HepG2 (cell line): Measurements from ENCODE around the gene PPP1R7.
"Not testable (repeated sequence)": the region's sequence is repeated elsewhere in the genome, so short reads cannot be mapped to it uniquely, and the experiment has no call there.

Experiments
- BHLHE40 ChIP-seq: IDR thresholded peaks from 2 replicates; pipeline ENCODE4 v1.6.1; 2011; ENCODE audit warnings: low read length, improper control_type of control experiment
- BRCA1 ChIP-seq: sonication (generic); formaldehyde crosslinking; IDR thresholded peaks from 2 replicates; pipeline ENCODE4 v1.4.0; 2020; ENCODE audit warnings: missing genetic modification reagents
- MIER2 ChIP-seq: IDR thresholded peaks from 2 replicates; pipeline ENCODE4 v1.6.1; 2016; ENCODE audit warnings: missing biosample characterization, missing genetic modification reagents
- POLR2A ChIP-seq, 2 experiments: IDR thresholded peaks; 2 replicates each; pipeline ENCODE4 v1.6.1; 2011; ENCODE audit warnings: low read depth in 2 of 2, low read length in 2 of 2, mild to moderate bottlenecking in 1 of 2, moderate library complexity in 1 of 2; ENCODE audit not compliant: insufficient read depth in 1 of 2
- PRDM10 ChIP-seq: sonication (generic); formaldehyde crosslinking; IDR thresholded peaks from 2 replicates; pipeline ENCODE4 v1.4.0; 2020; ENCODE audit warnings: low read depth, missing genetic modification reagents
- SMAD1 ChIP-seq: sonication (generic); formaldehyde crosslinking; IDR thresholded peaks from 2 replicates; pipeline ENCODE4 v1.4.0; 2020; ENCODE audit warnings: missing genetic modification reagents, low read depth, mild to moderate bottlenecking, borderline replicate concordance
- SSRP1 ChIP-seq: IDR thresholded peaks from 2 replicates; pipeline ENCODE4 v1.6.1; 2016; ENCODE audit warnings: control low read depth
- ZBTB33 ChIP-seq: sonication (generic); formaldehyde crosslinking; IDR thresholded peaks from 2 replicates; pipeline ENCODE4 v1.4.0; 2020; ENCODE audit warnings: missing genetic modification reagents
- ZMYM2 ChIP-seq: sonication (generic); formaldehyde crosslinking; IDR thresholded peaks from 2 replicates; pipeline ENCODE4 v1.8.0; 2022; ENCODE audit warnings: mild to moderate bottlenecking, missing genetic modification reagents
- ZNF143 ChIP-seq: sonication (generic); formaldehyde crosslinking; IDR thresholded peaks from 2 replicates; pipeline ENCODE4 v1.4.0; 2020; ENCODE audit warnings: missing genetic modification reagents
- ZNF850 ChIP-seq: sonication (generic); formaldehyde crosslinking; conservative IDR thresholded peaks from 2 replicates; pipeline ENCODE4 v1.9.0; 2021; ENCODE audit warnings: mild to moderate bottlenecking, missing genetic modification reagents
- TF ChIP-seq, protein P1 (sequence below): sonication (generic); formaldehyde crosslinking; IDR thresholded peaks from 2 replicates; pipeline ENCODE4 v1.5.0; 2020; ENCODE audit warnings: mild to moderate bottlenecking, missing genetic modification reagents, moderate library complexity
- TF ChIP-seq, protein P2 (sequence below): sonication (generic); formaldehyde crosslinking; IDR thresholded peaks from 2 replicates; pipeline ENCODE4 v1.5.0; 2020; ENCODE audit warnings: missing genetic modification reagents

- TF ChIP-seq, protein P1, sequence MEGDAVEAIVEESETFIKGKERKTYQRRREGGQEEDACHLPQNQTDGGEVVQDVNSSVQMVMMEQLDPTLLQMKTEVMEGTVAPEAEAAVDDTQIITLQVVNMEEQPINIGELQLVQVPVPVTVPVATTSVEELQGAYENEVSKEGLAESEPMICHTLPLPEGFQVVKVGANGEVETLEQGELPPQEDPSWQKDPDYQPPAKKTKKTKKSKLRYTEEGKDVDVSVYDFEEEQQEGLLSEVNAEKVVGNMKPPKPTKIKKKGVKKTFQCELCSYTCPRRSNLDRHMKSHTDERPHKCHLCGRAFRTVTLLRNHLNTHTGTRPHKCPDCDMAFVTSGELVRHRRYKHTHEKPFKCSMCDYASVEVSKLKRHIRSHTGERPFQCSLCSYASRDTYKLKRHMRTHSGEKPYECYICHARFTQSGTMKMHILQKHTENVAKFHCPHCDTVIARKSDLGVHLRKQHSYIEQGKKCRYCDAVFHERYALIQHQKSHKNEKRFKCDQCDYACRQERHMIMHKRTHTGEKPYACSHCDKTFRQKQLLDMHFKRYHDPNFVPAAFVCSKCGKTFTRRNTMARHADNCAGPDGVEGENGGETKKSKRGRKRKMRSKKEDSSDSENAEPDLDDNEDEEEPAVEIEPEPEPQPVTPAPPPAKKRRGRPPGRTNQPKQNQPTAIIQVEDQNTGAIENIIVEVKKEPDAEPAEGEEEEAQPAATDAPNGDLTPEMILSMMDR (CRISPR knock-in tag), result not testable (repeated sequence)
- TF ChIP-seq, protein P2, sequence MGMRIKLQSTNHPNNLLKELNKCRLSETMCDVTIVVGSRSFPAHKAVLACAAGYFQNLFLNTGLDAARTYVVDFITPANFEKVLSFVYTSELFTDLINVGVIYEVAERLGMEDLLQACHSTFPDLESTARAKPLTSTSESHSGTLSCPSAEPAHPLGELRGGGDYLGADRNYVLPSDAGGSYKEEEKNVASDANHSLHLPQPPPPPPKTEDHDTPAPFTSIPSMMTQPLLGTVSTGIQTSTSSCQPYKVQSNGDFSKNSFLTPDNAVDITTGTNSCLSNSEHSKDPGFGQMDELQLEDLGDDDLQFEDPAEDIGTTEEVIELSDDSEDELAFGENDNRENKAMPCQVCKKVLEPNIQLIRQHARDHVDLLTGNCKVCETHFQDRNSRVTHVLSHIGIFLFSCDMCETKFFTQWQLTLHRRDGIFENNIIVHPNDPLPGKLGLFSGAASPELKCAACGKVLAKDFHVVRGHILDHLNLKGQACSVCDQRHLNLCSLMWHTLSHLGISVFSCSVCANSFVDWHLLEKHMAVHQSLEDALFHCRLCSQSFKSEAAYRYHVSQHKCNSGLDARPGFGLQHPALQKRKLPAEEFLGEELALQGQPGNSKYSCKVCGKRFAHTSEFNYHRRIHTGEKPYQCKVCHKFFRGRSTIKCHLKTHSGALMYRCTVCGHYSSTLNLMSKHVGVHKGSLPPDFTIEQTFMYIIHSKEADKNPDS (CRISPR knock-in tag), result not testable (repeated sequence)
- not testable (repeated sequence) for TF ChIP-seq ZNF143 (CRISPR knock-in tag); PRDM10; MIER2 (CRISPR knock-in tag); BRCA1 (CRISPR knock-in tag); SMAD1; ZMYM2; POLR2A (IDR thresholded peaks at IDR 0.05; ENCODE audit: insufficient read depth in 1 of 2, low read depth in 2 of 2, low read length in 2 of 2); ZNF850; SSRP1 (CRISPR knock-in tag); ZBTB33 (CRISPR knock-in tag); BHLHE40
Observed at GRCh38 chr2:241197246-241197645, 47.0 kb downstream of the PPP1R7 start.
